GM12878 (cell line): ENCODE results near the gene FRMD8. TPM values are rescaled to one million over a fixed set of nuclear protein-coding genes. Genes with fewer than 3 reads are reported as not detected.

Source experiments
- CEBPZ ChIP-seq: fragments of 150-350 bp; IDR thresholded peaks from 2 replicates; pipeline ENCODE4 v1.6.1; 2016; ENCODE audit warnings: low read depth, low read length
- JUND ChIP-seq: IDR thresholded peaks from 2 replicates; pipeline ENCODE4 v1.6.1; 2012; ENCODE audit warnings: low read depth, mild to moderate bottlenecking, low read length, improper control_type of control experiment, moderate library complexity
- NR2C1 ChIP-seq: fragments of 450-650 bp; IDR thresholded peaks from 2 replicates; pipeline ENCODE4 v1.6.1; 2017; ENCODE audit warnings: antibody characterized with exemption, mild to moderate bottlenecking, moderate library complexity
- POU2F2 ChIP-seq: IDR thresholded peaks from 3 replicates; pipeline ENCODE4 v1.6.1; 2011; ENCODE audit warnings: low read depth, mild to moderate bottlenecking, low read length, borderline replicate concordance
- RB1 ChIP-seq: fragments of 450-650 bp; formaldehyde crosslinking; IDR thresholded peaks from 2 replicates; pipeline ENCODE4 v1.6.1; 2017; ENCODE audit warnings: mild to moderate bottlenecking, borderline replicate concordance
- SMAD5 ChIP-seq: IDR thresholded peaks from 2 replicates; pipeline ENCODE4 v1.6.1; 2016; ENCODE audit warnings: antibody characterized with exemption, low read depth
- SPI1 ChIP-seq: IDR thresholded peaks from 2 replicates; pipeline ENCODE4 v1.6.1; 2011; ENCODE audit warnings: low read depth, mild to moderate bottlenecking, low read length, moderate library complexity, borderline replicate concordance; ENCODE audit not compliant: insufficient read depth
- SREBF1 ChIP-seq: IDR thresholded peaks from 2 replicates; pipeline ENCODE4 v1.6.1; 2012; ENCODE audit warnings: mild to moderate bottlenecking, low read length
- ZNF217 ChIP-seq: fragments of 450-650 bp; IDR thresholded peaks from 2 replicates; pipeline ENCODE4 v1.6.1; 2017; ENCODE audit warnings: antibody characterized with exemption, mild to moderate bottlenecking
- ZNF687 ChIP-seq: fragments of 450-650 bp; IDR thresholded peaks from 2 replicates; pipeline ENCODE4 v1.6.1; 2017; ENCODE audit warnings: mild to moderate bottlenecking, moderate library complexity
- polyA plus RNA-seq, 11 experiments: library from polyadenylated mRNA; depleted of rRNA in 4 of 11; unstranded in 6 of 11; stranded (reverse) in 5 of 11; fragments of >200 nt; fragmentation: Nextera tagmentation in 4 of 11; fragmentation: Illumina TruSeq in 1 of 11; extraction: Ambion mirVana in 4 of 11; extraction: Trizol in 1 of 11; gene quantifications; 1 replicate in 1 of 11; 2 replicates in 10 of 11; pipeline versions ENCODE4 v1.2.1 to v1.2.3, GENCODE V29; 2011 to 2016; ENCODE audit warnings: inconsistent platforms in 2 of 11, missing spikeins in 2 of 11, low read depth in 1 of 11
- total RNA-seq, 4 experiments: library from RNA; depleted of rRNA in 3 of 4; stranded (reverse); fragments of >200 nt in 3 of 4; fragmentation: Illumina TruSeq in 1 of 4; extraction: Trizol in 1 of 4; gene quantifications; 2 replicates each; pipeline versions ENCODE4 v1.2.1 to v1.2.3, GENCODE V29; 2013 to 2021
- TF ChIP-seq, protein P1 (sequence below): IDR thresholded peaks from 2 replicates; pipeline ENCODE4 v1.6.1; 2012; ENCODE audit warnings: low read depth, low read length, improper control_type of control experiment
- TF ChIP-seq, protein P2 (sequence below): fragments of 450-650 bp; IDR thresholded peaks from 2 replicates; pipeline ENCODE4 v1.6.1; 2016; ENCODE audit warnings: mild to moderate bottlenecking
- TF ChIP-seq, protein P3 (sequence below): fragments of 450-650 bp; conservative IDR thresholded peaks from 2 replicates; pipeline ENCODE4 v1.6.1; 2017; ENCODE audit warnings: mild to moderate bottlenecking, moderate library complexity

The FRMD8 gene
- total and polyA plus RNA-seq, 10 of the 15 experiments (the other 5 are each of a cell fraction or from before 2014, with no cell fraction given): 8.3 to 69.4 (median 28.0) TPM

DNA sequence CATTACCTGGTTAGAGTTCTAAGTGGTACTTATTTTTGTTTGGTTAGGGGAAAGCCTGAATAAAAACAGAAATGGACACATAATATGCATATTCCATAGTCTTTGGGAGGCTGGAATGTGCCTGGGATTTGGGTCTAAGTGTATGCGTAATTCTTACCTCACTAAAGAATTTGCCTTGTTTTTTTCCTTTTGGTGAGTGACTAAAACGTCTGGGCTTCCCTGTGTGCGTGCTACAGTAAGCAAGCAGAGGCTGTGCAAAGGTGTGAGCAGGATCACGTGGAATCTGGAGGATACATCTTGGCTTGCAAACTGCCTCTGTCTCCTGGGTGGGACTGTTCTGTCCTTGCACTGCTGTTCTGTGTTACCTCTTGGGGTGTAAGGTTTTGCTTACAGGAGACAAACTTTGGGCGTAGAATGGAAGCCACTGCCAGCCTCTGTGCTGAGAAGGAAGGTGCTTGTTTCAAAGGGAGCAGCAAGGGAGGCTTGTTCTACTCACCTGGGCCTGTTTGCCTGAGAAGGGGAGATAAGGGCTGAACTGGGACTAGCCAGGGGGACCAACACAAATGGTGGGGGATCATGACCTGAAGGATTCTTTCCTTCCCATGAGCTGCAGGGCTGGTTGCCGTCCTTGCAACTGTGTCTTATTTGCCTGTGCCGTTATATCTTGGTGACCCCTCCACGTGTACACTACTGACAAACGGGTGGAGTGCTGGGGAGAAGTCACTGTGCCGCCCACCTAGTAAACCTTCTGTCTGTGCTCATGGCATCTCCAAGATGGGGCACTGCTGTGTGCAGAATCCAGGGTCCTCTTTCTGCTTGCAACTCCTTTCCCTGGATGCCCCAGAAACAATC, 40.6 kb downstream of the FRMD8 start (continued):
- TF ChIP-seq SPI1 (no peak), SMAD5 (peak; percentile 80), NR2C1 (no peak), SREBF1 (no peak), POU2F2 (peak; percentile 85), JUND (no peak), RB1 (no peak), ZNF687 (peak; percentile 23; the same call in 1 of the 2 replicates), CEBPZ (0 out of 2 replicates have a peak, but pooled peaks have one; percentile 6), ZNF217 (no peak)
- TF ChIP-seq, protein P1, sequence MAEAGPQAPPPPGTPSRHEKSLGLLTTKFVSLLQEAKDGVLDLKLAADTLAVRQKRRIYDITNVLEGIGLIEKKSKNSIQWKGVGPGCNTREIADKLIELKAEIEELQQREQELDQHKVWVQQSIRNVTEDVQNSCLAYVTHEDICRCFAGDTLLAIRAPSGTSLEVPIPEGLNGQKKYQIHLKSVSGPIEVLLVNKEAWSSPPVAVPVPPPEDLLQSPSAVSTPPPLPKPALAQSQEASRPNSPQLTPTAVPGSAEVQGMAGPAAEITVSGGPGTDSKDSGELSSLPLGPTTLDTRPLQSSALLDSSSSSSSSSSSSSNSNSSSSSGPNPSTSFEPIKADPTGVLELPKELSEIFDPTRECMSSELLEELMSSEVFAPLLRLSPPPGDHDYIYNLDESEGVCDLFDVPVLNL: no peak
- TF ChIP-seq, protein P2, sequence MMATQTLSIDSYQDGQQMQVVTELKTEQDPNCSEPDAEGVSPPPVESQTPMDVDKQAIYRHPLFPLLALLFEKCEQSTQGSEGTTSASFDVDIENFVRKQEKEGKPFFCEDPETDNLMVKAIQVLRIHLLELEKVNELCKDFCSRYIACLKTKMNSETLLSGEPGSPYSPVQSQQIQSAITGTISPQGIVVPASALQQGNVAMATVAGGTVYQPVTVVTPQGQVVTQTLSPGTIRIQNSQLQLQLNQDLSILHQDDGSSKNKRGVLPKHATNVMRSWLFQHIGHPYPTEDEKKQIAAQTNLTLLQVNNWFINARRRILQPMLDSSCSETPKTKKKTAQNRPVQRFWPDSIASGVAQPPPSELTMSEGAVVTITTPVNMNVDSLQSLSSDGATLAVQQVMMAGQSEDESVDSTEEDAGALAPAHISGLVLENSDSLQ: no peak
- TF ChIP-seq, protein P3, sequence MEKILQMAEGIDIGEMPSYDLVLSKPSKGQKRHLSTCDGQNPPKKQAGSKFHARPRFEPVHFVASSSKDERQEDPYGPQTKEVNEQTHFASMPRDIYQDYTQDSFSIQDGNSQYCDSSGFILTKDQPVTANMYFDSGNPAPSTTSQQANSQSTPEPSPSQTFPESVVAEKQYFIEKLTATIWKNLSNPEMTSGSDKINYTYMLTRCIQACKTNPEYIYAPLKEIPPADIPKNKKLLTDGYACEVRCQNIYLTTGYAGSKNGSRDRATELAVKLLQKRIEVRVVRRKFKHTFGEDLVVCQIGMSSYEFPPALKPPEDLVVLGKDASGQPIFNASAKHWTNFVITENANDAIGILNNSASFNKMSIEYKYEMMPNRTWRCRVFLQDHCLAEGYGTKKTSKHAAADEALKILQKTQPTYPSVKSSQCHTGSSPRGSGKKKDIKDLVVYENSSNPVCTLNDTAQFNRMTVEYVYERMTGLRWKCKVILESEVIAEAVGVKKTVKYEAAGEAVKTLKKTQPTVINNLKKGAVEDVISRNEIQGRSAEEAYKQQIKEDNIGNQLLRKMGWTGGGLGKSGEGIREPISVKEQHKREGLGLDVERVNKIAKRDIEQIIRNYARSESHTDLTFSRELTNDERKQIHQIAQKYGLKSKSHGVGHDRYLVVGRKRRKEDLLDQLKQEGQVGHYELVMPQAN: 0 out of 2 replicates have a peak, but pooled peaks have one; percentile 23
